ENCODE results near the gene IRS4. TPM values are rescaled to one million over a fixed set of nuclear protein-coding genes. Genes with fewer than 3 reads are reported as not detected.
A peak's percentile ranks its signal among the peaks of the same experiment; 100 is the strongest.

Gene IRS4
- total and polyA plus RNA-seq, 2 of the 8 experiments (the other 6 are each of a cell fraction or from before 2014, with no cell fraction given): 3.8 to 14.1 TPM

DNA sequence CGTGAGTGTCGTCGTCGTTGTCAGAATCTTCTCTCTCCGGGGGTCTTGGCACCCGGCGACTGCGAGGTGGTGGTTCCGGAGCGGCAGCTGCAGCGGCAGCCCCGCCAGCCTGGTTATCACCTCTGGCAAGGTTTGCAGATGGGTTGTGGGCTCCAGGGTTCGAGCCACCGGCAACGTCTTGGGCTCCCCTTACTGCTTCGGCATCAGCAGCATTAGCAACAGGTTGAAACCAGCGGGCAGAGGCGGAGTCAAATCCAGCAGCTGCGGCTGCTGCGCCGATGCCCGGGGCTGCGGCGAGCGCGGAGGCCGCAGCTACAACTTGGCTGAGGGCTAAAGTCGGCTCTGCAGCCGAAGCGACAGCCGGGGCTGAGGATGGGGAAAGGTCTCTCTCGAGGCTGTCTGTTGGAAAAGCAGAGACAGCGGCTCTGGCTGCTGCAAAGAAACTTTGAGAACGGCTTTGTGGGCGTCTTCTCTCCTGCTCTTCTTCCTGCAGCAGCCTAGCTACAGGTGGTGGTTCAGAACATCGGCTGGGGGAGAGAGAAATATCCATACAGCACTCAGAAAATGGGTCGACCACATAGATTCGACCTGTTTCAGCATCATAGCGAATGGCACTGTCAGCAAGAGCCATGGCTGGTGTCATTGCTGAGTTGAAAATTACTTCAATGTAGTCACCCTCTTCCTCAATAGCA is 3.6 kb downstream of the IRS4 start:
- 14% methylated on average over 31 of the region's 39 CpGs; no CpG with 5 or more reads in 1 of the 2 experiments for WGBS, 2 experiments (ENCODE audit: extremely low coverage in 1 of 2, insufficient coverage in 1 of 2, insufficient read length in 1 of 2, insufficient replicate concordance in 2 of 2, low coverage in 1 of 2, low lambda C conversion rate in 2 of 2, missing lambda C conversion rate in 1 of 2)
- Histone ChIP-seq H3K23me2 (ENCODE audit: low read depth, low read length) (peaks cover 8% of the 10 kb centered on the region), H3K27ac (ENCODE audit: low read depth, low read length) (no peak overlapping the region), H4K91ac (replicated peaks; ENCODE audit: insufficient read length, low read length) (no peak overlapping the region), H3K23ac (ENCODE audit: insufficient read length) (no peak overlapping the region), H2AK5ac (ENCODE audit: low read depth, low read length) (no peak overlapping the region), H3K9me3 (ENCODE audit: insufficient read depth in 2 of 2, low read depth in 1 of 2, low read length in 1 of 2) (peaks cover 0 to 15% of the 10 kb centered on the region in 2 experiments; a peak in 2 of 4 replicates), H3K79me2 (ENCODE audit: control insufficient read depth in 1 of 2, insufficient read depth in 2 of 2, low read length in 2 of 2) (peaks cover 0 to 7% of the 10 kb centered on the region in 2 experiments; a peak in 2 of 4 replicates), H3K56ac (replicated peaks; ENCODE audit: insufficient read length, low read depth, low read length) (no peak overlapping the region), H3K9ac (replicated peaks in 1 of 4; ENCODE audit: extremely low read depth in 1 of 4, low read depth in 3 of 4, low read length in 3 of 4) (peak overlapping the region in 1 of 4 experiments; percentile 22; a peak in 2 of 7 replicates), H3K79me1 (ENCODE audit: low read depth, low read length) (no peaks in the 10 kb centered on the region), H2AFZ (ENCODE audit: low read length) (no peak overlapping the region), H2BK20ac (ENCODE audit: low read length) (no peak overlapping the region), H3K4me1 (replicated peaks in 1 of 4; ENCODE audit: control insufficient read depth in 3 of 4, insufficient read depth in 4 of 4, low read length in 3 of 4) (peaks cover 0 to 17% (median 3%) of the 10 kb centered on the region in 4 experiments; a peak in 2 of 7 replicates), H2BK120ac (replicated peaks; ENCODE audit: low read depth, low read length) (no peak overlapping the region), H3K4me3 (ENCODE audit: extremely low read depth in 1 of 4, insufficient read depth in 2 of 4, low read depth in 3 of 4, low read length in 4 of 4) (peak overlapping the region; percentile 37 to 65 (median 44)), H3K18ac (ENCODE audit: extremely low read depth, low read length) (no peak overlapping the region), H4K20me1 (replicated peaks in 1 of 2; ENCODE audit: control insufficient read depth in 1 of 2, insufficient read depth in 2 of 2, low read length in 2 of 2) (peaks cover 0 to 1% of the 10 kb centered on the region in 2 experiments), H3K14ac (ENCODE audit: insufficient read length) (no peak overlapping the region), H3K4me2 (ENCODE audit: insufficient read depth in 1 of 2, low read depth in 2 of 2, low read length in 2 of 2) (peak overlapping the region; percentile 71 to 84), H4K5ac (ENCODE audit: insufficient read length, low read depth, low read length) (no peak overlapping the region), H2BK5ac (ENCODE audit: low read depth, low read length) (no peak overlapping the region), H2BK12ac (ENCODE audit: low read depth, low read length) (peak overlapping the region; percentile 71), H3K4ac (replicated peaks; ENCODE audit: insufficient read length, low read depth, low read length) (no peak overlapping the region), H4K8ac (ENCODE audit: extremely low read depth, insufficient read depth, low read length) (no peak overlapping the region), H2BK15ac (ENCODE audit: low read length) (no peak overlapping the region), H3K27me3 (replicated peaks in 1 of 4; ENCODE audit: control insufficient read depth in 3 of 4, extremely low read depth in 1 of 4, insufficient read depth in 3 of 4, low read length in 3 of 4) (peaks cover 0 to 31% (median 20%) of the 10 kb centered on the region in 4 experiments; a peak in 6 of 7 replicates), H3K36me3 (ENCODE audit: control insufficient read depth in 2 of 4, insufficient read depth in 4 of 4, low read length in 3 of 4) (peaks cover 0 to 7% (median 0%) of the 10 kb centered on the region in 4 experiments; a peak in 2 of 8 replicates)
- FAIRE-seq (no peak), DNase-seq (ENCODE audit: low read depth in 1 of 2, low spot score in 2 of 2) (peak in 1 of 2 experiments; percentile 48)
- ChIA-PET POLR2A (ENCODE audit: partially characterized antibody) (no interaction called here), CTCF (ENCODE audit: partially characterized antibody) (interaction anchor here (1.1 to 3.9 kb wide), 3 partner anchors 9 to 649 kb away, joined by 3 to 31 read pairs (median 5); no protein-coding TSS in a partner anchor)
- TF ChIP-seq USF2 (IDR thresholded peaks at IDR 0.05; ENCODE audit: low read length) (no peak), POU5F1 (IDR thresholded peaks at IDR 0.05; ENCODE audit: low read depth, low read length) (no peak), ASH2L (IDR thresholded peaks at IDR 0.05; ENCODE audit: low read length) (peak; percentile 59), BRCA1 (IDR thresholded peaks at IDR 0.05; ENCODE audit: low read depth, low read length) (no peak), RFX5 (IDR thresholded peaks at IDR 0.05; ENCODE audit: borderline replicate concordance, low read depth, low read length) (no peak), HDAC2 (IDR thresholded peaks at IDR 0.05; ENCODE audit: borderline replicate concordance in 1 of 2, low read depth in 2 of 2, low read length in 2 of 2) (no peak), SAP30 (IDR thresholded peaks at IDR 0.05; ENCODE audit: insufficient read depth, insufficient replicate concordance, low read length) (no peak), SIN3A (conservative IDR thresholded peaks at IDR 0.05 in 1 of 2, IDR thresholded peaks at IDR 0.05 in 1 of 2; ENCODE audit: low read depth in 1 of 2, low read length in 2 of 2) (0 out of 4 replicates have a peak, but pooled peaks of 1 of the 2 experiments have one; percentile 48), SRF (IDR thresholded peaks at IDR 0.05; ENCODE audit: low read depth, low read length) (no peak), FOSL1 (IDR thresholded peaks at IDR 0.05; ENCODE audit: insufficient read depth, low read depth, low read length) (no peak)

All from H1 (cell line).